CD14-positive monocyte (primary cell): ENCODE results near the gene CCDC69. TPM values are rescaled to one million over a fixed set of nuclear protein-coding genes. Genes with fewer than 3 reads are reported as not detected.
A peak's percentile ranks its signal among the peaks of the same experiment; 100 is the strongest.

Source experiments
- DNase-seq, 3 donors: peaks; one replicate each; pipeline ENCODE4 v3.0.0-alpha.2; 2011 to 2022
- H2AFZ ChIP-seq: 2 replicates; pipeline ENCODE4 v1.6.0; 2012; ENCODE audit warnings: mild to moderate bottlenecking, low read depth, low read length, inconsistent platforms; ENCODE audit not compliant: insufficient read depth, poor library complexity, severe bottlenecking
- H3K27ac ChIP-seq, 2 donors: 1 replicate in 1 of 2; 2 replicates in 1 of 2; pipeline ENCODE4 v1.5.1; 2012 to 2013; ENCODE audit warnings: low read length in 2 of 2, control low read depth in 1 of 2, inconsistent platforms in 1 of 2, low read depth in 1 of 2, mild to moderate bottlenecking in 1 of 2
- H3K27me3 ChIP-seq, 2 donors: one replicate each; pipeline versions ENCODE4 v1.6.0 to v1.6.1; 2011 to 2013; ENCODE audit warnings: low read length in 2 of 2; ENCODE audit not compliant: control insufficient read depth in 2 of 2, insufficient read depth in 2 of 2
- H3K36me3 ChIP-seq, 2 donors: replicated peaks in 1 of 2; 1 replicate in 1 of 2; 2 replicates in 1 of 2; pipeline versions ENCODE4 v1.5.1 to v1.6.1; 2012 to 2013; ENCODE audit warnings: low read length in 2 of 2, control low read depth in 1 of 2, inconsistent platforms in 1 of 2, mild to moderate bottlenecking in 1 of 2; ENCODE audit not compliant: insufficient read depth in 2 of 2, control insufficient read depth in 1 of 2
- H3K4me1 ChIP-seq, 2 donors: 1 replicate in 1 of 2; 2 replicates in 1 of 2; pipeline versions ENCODE4 v1.5.1 to v1.6.1; 2012 to 2013; ENCODE audit warnings: low read length in 2 of 2, control low read depth in 1 of 2, inconsistent platforms in 1 of 2, mild to moderate bottlenecking in 1 of 2, moderate library complexity in 1 of 2; ENCODE audit not compliant: insufficient read depth in 2 of 2, control insufficient read depth in 1 of 2
- H3K4me2 ChIP-seq: replicated peaks from 2 replicates; pipeline ENCODE3; 2012; ENCODE audit warnings: low read length, moderate library complexity, mild to moderate bottlenecking; ENCODE audit not compliant: poor library complexity, severe bottlenecking; ENCODE audit errors: extremely low read depth
- H3K4me3 ChIP-seq, 3 experiments: fragments of 200-600 bp in 1 of 3; sonication (generic) in 1 of 3; replicated peaks in 1 of 3; 1 replicate in 2 of 3; 2 replicates in 1 of 3; pipeline ENCODE4 v1.5.1; 2011 to 2013; ENCODE audit warnings: low read length in 3 of 3, mild to moderate bottlenecking in 3 of 3, control low read depth in 2 of 3, low read depth in 2 of 3, inconsistent platforms in 1 of 3, moderate library complexity in 1 of 3
- H3K79me2 ChIP-seq: 2 replicates; pipeline ENCODE4 v1.6.0; 2012; ENCODE audit warnings: mild to moderate bottlenecking, control low read depth, inconsistent platforms, low read length, moderate library complexity; ENCODE audit not compliant: insufficient read depth
- H3K9ac ChIP-seq: 2 replicates; pipeline ENCODE4 v1.6.0; 2017; ENCODE audit warnings: low read length, mild to moderate bottlenecking; ENCODE audit not compliant: insufficient read depth, poor library complexity, severe bottlenecking
- H3K9me3 ChIP-seq, 2 donors: replicated peaks in 1 of 2; 1 replicate in 1 of 2; 2 replicates in 1 of 2; pipeline versions ENCODE4 v1.5.1 to v1.6.1; 2012 to 2013; ENCODE audit warnings: low read length in 2 of 2, control low read depth in 1 of 2; ENCODE audit not compliant: control insufficient read depth in 1 of 2, insufficient read depth in 1 of 2
- H4K20me1 ChIP-seq: 2 replicates; pipeline ENCODE4 v1.6.0; 2012; ENCODE audit warnings: mild to moderate bottlenecking, low read length, control low read depth, moderate library complexity; ENCODE audit not compliant: insufficient read depth
- H3K27ac Mint-ChIP-seq, 7 donors: one replicate each; pipeline ENCODE4 v1.8.0; 2020; ENCODE audit warnings: mild to moderate bottlenecking in 7 of 7, mixed read lengths in 7 of 7, moderate library complexity in 6 of 7, inconsistent platforms in 2 of 7
- H3K27me3 Mint-ChIP-seq, 3 donors: one replicate each; pipeline ENCODE4 v1.8.0; 2021 to 2022; ENCODE audit warnings: low read depth in 3 of 3, mild to moderate bottlenecking in 3 of 3, mixed read lengths in 3 of 3, moderate library complexity in 3 of 3, inconsistent platforms in 1 of 3
- H3K36me3 Mint-ChIP-seq, 2 donors: one replicate each; pipeline ENCODE4 v1.8.0; 2020; ENCODE audit warnings: mixed read lengths in 2 of 2, inconsistent platforms in 1 of 2, mild to moderate bottlenecking in 1 of 2
- H3K4me1 Mint-ChIP-seq: one replicate; pipeline ENCODE4 v1.8.0; 2020; ENCODE audit warnings: mild to moderate bottlenecking, mixed read lengths
- H3K4me3 Mint-ChIP-seq, 2 donors: one replicate each; pipeline ENCODE4 v1.8.0; 2020; ENCODE audit warnings: mild to moderate bottlenecking in 2 of 2, mixed read lengths in 2 of 2, moderate library complexity in 1 of 2
- H3K9me3 Mint-ChIP-seq, 7 donors: one replicate each; pipeline ENCODE4 v1.8.0; 2020 to 2022; ENCODE audit warnings: mixed read lengths in 7 of 7, mild to moderate bottlenecking in 6 of 7, moderate library complexity in 6 of 7, inconsistent platforms in 2 of 7
- CTCF ChIP-seq: fragments of 200-600 bp; IDR thresholded peaks from one replicate; pipeline ENCODE4 v1.8.0; 2022; ENCODE audit warnings: antibody characterized with exemption, mild to moderate bottlenecking
- WGBS: methylation state at CpG from one replicate; pipeline ENCODE4 v1.1.5; 2013; ENCODE audit warnings: missing lambda C conversion rate; ENCODE audit not compliant: insufficient coverage; 5-methylcytosine and 5-hydroxymethylcytosine counted together
- intact Hi-C, 2 donors: fragments of 100-400 bp; cut with micrococcal nuclease; formaldehyde crosslinking; loops; one replicate each; pipeline versions ENCODE4 v1.15.0 to v1.15.1; 2023
- polyA plus RNA-seq, 3 donors: library from polyadenylated mRNA; depleted of rRNA in 1 of 3; unstranded in 2 of 3; stranded (reverse) in 1 of 3; fragments of 300-500 nt in 2 of 3; fragments of >200 nt in 1 of 3; fragmentation: Illumina TruSeq in 2 of 3; gene quantifications; 1 replicate in 2 of 3; 2 replicates in 1 of 3; pipeline ENCODE4 v1.2.3, GENCODE V29; 2012 to 2021

The CCDC69 gene
- polyA plus RNA-seq, 3 donors, result 68.4 to 176 (median 84.1) TPM

GRCh38 chr5:151183456-151184245, 40.2 kb downstream of the CCDC69 start:
- no peak overlapping the region for H3K4me3 ChIP-seq
- peaks cover 73% of the 10 kb centered on the region for H4K20me1 ChIP-seq
- H3K27me3 Mint-ChIP-seq, result peaks cover 0 to 2% (median 0%) of the 10 kb centered on the region in 3 donors
- H3K9me3 ChIP-seq, result no peaks in the 10 kb centered on the region
- no peaks in the 10 kb centered on the region for H3K79me2 ChIP-seq
- no peak for DNase-seq
- H3K36me3 Mint-ChIP-seq, result peaks cover 88 to 99% of the 10 kb centered on the region in 2 donors
- H3K9me3 Mint-ChIP-seq, result peaks cover 0 to under 1% (median 0%) of the 10 kb centered on the region in 7 donors
- no peak overlapping the region for H3K9ac ChIP-seq
- H3K4me1 Mint-ChIP-seq, result peaks cover 8% of the 10 kb centered on the region
- 99% methylated on average over 6 of the region's 7 CpGs for WGBS
- H3K27ac Mint-ChIP-seq, result no peak overlapping the region
- no peak overlapping the region for H3K27ac ChIP-seq
- no peaks in the 10 kb centered on the region for H3K4me1 ChIP-seq
- H2AFZ ChIP-seq, result no peak overlapping the region
- H3K4me3 Mint-ChIP-seq, result no peak overlapping the region
- peaks cover 93 to 98% of the 10 kb centered on the region in 2 donors for H3K36me3 ChIP-seq
- no peak overlapping the region for H3K4me2 ChIP-seq
- H3K27me3 ChIP-seq, result no peaks in the 10 kb centered on the region
- TF ChIP-seq CTCF, result no peak
- intact Hi-C loops, result no loop called here

GRCh38 chr5:151182976-151183375, 40.9 kb downstream of the CCDC69 start:
- WGBS, result 94% methylated on average over 8 of the region's 8 CpGs
- TF ChIP-seq CTCF, result no peak

More at GRCh38 chr5:151182976-151183375, 40.9 kb downstream of the CCDC69 start:
- H3K36me3 Mint-ChIP-seq, result peaks cover 90 to 100% of the 10 kb centered on the region in 2 donors
- H3K27me3 ChIP-seq, result no peaks in the 10 kb centered on the region
- no peaks in the 10 kb centered on the region for H3K4me1 ChIP-seq
- no peak overlapping the region for H3K27ac ChIP-seq
- no peak overlapping the region for H3K4me3 Mint-ChIP-seq
- H3K4me3 ChIP-seq, result no peak overlapping the region
- peaks cover 79% of the 10 kb centered on the region for H4K20me1 ChIP-seq
- H3K27ac Mint-ChIP-seq, result peak overlapping the region in 1 of 7 donors; percentile 32
- H2AFZ ChIP-seq, result no peak overlapping the region
- no peak overlapping the region for H3K4me2 ChIP-seq
- peaks cover 0 to 2% (median 0%) of the 10 kb centered on the region in 3 donors for H3K27me3 Mint-ChIP-seq
- H3K9me3 Mint-ChIP-seq, result no peaks in the 10 kb centered on the region
- no peaks in the 10 kb centered on the region for H3K9me3 ChIP-seq
- no peak overlapping the region for H3K9ac ChIP-seq
- DNase-seq, result no peak
- intact Hi-C loops, result no loop called here
- peaks cover 8% of the 10 kb centered on the region for H3K4me1 Mint-ChIP-seq
- no peaks in the 10 kb centered on the region for H3K79me2 ChIP-seq
- peaks cover 92 to 100% of the 10 kb centered on the region in 2 donors for H3K36me3 ChIP-seq
